ENCODE data around the gene CD180.
A peak's percentile ranks its signal among the peaks of the same experiment; 100 is the strongest.
"Not testable (repeated sequence)": the region's sequence is repeated elsewhere in the genome, so short reads cannot be mapped to it uniquely, and the experiment has no call there.

CD180 gene

DNA sequence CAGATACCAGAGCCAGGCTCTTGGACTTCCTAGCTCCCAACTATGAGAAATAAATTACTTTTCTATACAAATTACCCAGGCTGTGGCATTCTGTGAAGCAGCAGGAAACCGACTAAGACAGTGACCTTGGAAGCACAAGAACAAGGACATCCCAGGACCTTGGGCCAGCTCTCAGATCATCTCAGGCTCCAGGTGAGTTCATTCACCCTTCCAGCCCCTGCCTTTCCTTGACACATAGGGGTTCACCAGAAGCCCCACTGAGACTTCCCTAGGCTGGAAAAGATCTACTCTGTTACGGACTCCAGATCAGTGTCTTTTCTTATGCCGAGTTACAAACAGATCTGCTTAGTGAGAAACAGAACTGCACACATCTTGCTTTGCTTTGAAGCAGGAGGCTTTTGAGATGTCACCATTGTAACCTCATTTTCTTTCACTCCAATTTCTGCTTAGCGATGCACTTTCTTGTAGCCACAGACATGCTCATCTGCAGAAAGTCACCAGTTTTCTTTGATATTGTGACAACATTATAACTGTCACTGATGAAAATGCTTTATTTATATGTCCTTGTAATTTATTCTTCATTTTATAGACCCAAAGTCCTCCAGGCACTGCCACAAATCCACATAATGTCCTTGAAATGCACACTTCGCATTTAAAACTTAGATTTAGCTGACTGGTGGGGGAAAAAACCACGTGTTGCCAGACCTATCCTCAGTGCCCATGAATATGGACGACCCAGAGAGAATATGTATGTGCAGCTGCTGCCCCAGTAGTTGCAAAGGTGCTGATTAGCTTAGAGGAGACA is 8.1 kb downstream of the CD180 start:
- DNase-seq: no peak

GRCh38 chr5:67187006-67187715 is 9.4 kb downstream of the CD180 start:
- DNase-seq: no peak

DNA sequence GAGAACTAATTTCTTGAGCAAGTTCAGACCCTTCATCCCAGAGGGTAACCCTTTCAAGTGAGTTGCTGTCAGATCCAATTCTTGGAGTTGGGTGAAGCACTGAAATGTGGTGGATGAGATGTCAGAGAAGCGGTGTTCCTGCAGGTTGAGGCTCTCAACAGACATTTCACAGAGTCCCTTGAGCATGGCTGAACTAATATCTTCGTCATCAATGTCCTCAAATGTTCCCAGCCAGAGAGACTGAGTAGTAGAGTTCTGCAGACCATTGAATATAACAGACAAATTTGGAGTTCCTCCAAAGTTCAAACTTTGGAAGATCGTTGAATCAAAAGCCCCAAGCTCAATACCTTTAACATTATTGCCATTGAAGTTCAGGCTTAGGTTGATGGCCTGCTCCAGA is 12.7 kb downstream of the CD180 start:
- DNase-seq: no peak

GRCh38 chr5:67182301-67182790 is 14.3 kb downstream of the CD180 start:
- DNase-seq: peak; percentile 56

GRCh38 chr5:67181648-67182221 is 14.9 kb downstream of the CD180 start:
- peak; percentile 41 for DNase-seq

DNA sequence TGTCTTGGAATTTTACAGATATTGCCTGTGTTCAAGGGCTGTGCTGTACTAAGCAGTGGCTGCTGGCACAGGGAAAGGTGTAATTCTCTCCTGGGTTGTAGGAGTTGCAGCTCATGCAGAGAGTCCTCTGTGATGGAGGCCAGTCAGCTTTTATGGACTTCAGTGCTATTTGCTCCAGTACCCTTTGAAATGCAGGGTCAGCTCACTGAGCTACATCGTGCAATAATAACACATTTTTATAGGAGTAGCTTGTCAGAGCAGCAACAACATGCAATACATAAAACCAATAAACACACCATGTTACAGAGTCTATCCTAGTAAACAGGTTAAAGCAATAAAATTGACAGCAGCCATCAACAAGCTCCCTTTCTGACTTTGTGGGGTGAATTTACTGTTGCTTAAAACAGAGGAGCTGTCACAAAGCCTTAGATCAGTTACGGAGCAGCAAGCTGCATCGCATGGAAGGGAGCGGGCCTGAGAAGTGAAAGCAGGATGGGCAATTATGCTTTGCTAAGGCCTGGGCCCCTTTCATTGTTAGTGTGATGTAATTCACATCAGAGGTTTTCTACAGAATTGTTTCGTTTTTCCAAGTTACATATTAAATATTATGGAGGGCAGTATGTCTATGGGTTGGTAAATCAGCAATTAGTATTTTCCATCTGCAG is 16.8 kb downstream of the CD180 start:
- DNase-seq: peak; percentile 49

GRCh38 chr5:67178966-67179365 is 17.6 kb downstream of the CD180 start:
- DNase-seq: no peak

DNA sequence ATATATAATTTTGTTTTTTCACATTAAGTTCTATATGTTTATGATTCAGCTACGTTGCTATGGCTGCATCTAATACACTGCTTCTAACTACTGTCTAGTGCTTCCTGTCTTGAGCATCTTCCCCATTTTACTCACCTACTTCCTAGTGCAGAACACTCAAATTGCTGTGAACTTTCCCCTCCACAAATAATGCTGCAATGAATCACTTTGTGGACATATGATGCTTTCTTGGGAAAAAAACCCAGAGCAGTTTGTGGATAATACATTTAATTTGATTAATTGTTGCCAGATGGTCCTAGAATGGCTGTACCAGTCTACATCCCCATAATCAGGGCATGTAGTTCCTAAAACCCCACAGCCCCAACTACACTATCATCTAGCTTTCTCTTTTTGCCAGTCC is 18.5 kb downstream of the CD180 start:
- no peak for DNase-seq

DNA sequence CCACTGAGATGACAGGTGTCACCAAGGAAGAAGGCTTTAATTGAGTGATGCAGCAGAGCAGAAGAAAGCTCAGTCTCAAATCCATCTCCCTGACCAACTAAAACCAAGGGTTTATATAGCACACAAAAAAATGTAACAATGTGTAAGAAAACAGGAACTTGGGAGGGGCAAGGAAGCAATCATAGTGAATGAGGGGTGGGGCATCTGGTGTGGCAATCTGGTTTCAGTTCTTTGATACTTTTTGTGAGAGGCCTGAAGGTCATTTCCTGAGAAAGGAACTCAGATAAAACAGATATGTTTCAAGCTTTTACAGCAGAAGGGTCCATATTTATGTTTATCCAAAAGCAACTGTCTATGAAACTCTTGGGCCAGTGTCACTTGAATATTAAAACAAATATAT is 19.7 kb downstream of the CD180 start:
- DNase-seq: no peak

- no peak for DNase-seq
Measured at GRCh38 chr5:67173959-67174358, 22.6 kb downstream of the CD180 start.

GRCh38 chr5:67173351-67173750 is 23.2 kb downstream of the CD180 start:
- not testable (repeated sequence) for DNase-seq

GRCh38 chr5:67170767-67171166 is 25.8 kb downstream of the CD180 start:
- no peak for DNase-seq

GRCh38 chr5:67168069-67168468 is 28.5 kb downstream of the CD180 start:
- DNase-seq: no peak

GRCh38 chr5:67166460-67167285 is 29.9 kb downstream of the CD180 start:
- peak; percentile 86 for DNase-seq

- DNase-seq: peak; percentile 85
Measured at GRCh38 chr5:67165526-67166459, 30.8 kb downstream of the CD180 start.

DNA sequence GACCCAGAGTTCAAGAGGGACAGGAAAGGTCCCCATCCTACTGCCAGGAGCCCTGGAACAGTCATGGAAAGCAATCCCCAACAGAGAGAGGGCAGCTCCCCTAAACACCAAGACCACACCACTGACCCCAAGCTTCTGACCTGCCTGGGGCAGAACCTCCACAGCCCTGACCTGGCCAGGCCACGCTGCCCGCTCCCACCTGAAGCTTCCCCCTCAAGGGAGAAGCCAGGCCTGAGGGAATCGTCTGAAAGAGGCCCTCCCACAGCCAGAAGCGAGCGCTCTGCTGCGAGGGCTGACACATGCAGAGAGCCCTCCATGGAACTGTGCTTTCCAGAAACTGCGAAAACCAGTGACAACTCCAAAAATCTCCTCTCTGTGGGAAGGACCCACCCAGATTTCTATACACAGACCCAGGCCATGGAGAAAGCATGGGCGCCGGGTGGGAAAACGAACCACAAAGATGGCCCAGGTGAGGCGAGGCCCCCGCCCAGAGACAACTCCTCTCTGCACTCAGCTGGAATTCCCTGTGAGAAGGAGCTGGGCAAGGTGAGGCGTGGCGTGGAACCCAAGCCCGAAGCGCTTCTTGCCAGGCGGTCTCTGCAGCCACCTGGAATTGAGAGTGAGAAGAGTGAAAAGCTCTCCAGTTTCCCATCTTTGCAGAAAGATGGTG is 31.6 kb downstream of the CD180 start:
- peak; percentile 6 for DNase-seq

- no peak for DNase-seq
Measured at GRCh38 chr5:67163863-67164595, 32.6 kb downstream of the CD180 start.

- no peak for DNase-seq
Measured at GRCh38 chr5:67163231-67163756, 33.3 kb downstream of the CD180 start.

- DNase-seq: no peak
Measured at GRCh38 chr5:67161767-67162166, 34.8 kb downstream of the CD180 start.
